Naive thymus-derived CD8-positive, alpha-beta T cell (primary cell): ENCODE measurements around the gene ZNF654. TPM values are rescaled to one million over a fixed set of nuclear protein-coding genes. Genes with fewer than 3 reads are reported as not detected.
"Not testable (repeated sequence)": the region's sequence is repeated elsewhere in the genome, so short reads cannot be mapped to it uniquely, and the experiment has no call there.

Source experiments
- ATAC-seq, 2 donors: fragments of 150-1000 bp; cut with Tn5 transposase in 1 of 2; sonication (Bioruptor Pico), chemical (Tn5 transposase) in 1 of 2; 1 replicate in 1 of 2; 2 replicates in 1 of 2; pipeline ENCODE4 v1.10.0; 2021; ENCODE audit warnings: mild to moderate bottlenecking in 2 of 2, moderate library complexity in 2 of 2
- POLR2A ChIA-PET: fragments of 350-600 bp; sonication (Branson Sonifier 250); formaldehyde crosslinking; loops from one replicate; lab custom pipeline; 2021; ENCODE audit warnings: antibody characterized with exemption; lab: Charles Lee
- DNase-seq, 10 donors: peaks; one replicate each; pipeline versions ENCODE4 v3.0.0 to v3.0.0-alpha.2; 2020 to 2022
- H3K27ac Mint-ChIP-seq, 10 donors: one replicate each; pipeline ENCODE4 v1.8.0; 2020 to 2022; ENCODE audit warnings: mild to moderate bottlenecking in 10 of 10, mixed read lengths in 10 of 10, moderate library complexity in 4 of 10, inconsistent platforms in 1 of 10
- H3K27me3 Mint-ChIP-seq, 5 donors: one replicate each; pipeline ENCODE4 v1.8.0; 2021 to 2022; ENCODE audit warnings: mixed read lengths in 5 of 5
- H3K36me3 Mint-ChIP-seq, 3 donors: one replicate each; pipeline ENCODE4 v1.8.0; 2020 to 2022; ENCODE audit warnings: mixed read lengths in 3 of 3, mild to moderate bottlenecking in 2 of 3, inconsistent platforms in 1 of 3
- H3K4me1 Mint-ChIP-seq, 4 donors: one replicate each; pipeline ENCODE4 v1.8.0; 2021 to 2022; ENCODE audit warnings: mixed read lengths in 4 of 4
- H3K4me3 Mint-ChIP-seq, 10 donors: one replicate each; pipeline ENCODE4 v1.8.0; 2020 to 2022; ENCODE audit warnings: mild to moderate bottlenecking in 10 of 10, mixed read lengths in 10 of 10, moderate library complexity in 6 of 10, inconsistent platforms in 1 of 10
- H3K9me3 Mint-ChIP-seq, 9 donors: one replicate each; pipeline ENCODE4 v1.8.0; 2020 to 2022; ENCODE audit warnings: mixed read lengths in 9 of 9, mild to moderate bottlenecking in 3 of 9, inconsistent platforms in 1 of 9, moderate library complexity in 1 of 9
- polyA plus RNA-seq, 3 donors: library from polyadenylated mRNA; unstranded; fragments of 300-500 nt; fragmentation: Illumina TruSeq; gene quantifications; one replicate each; pipeline ENCODE4 v1.2.3, GENCODE V29; 2021
- total RNA-seq, 8 experiments: library from RNA in 2 of 8; stranded (reverse) in 2 of 8; gene quantifications; one replicate each; pipeline ENCODE4 v1.2.3 and lab custom pipeline; 2021 to 2026

The ZNF654 gene
- total and polyA plus RNA-seq, 5 experiments from 2014 or later = 11.1 to 24.7 (median 13.9) TPM

DNA sequence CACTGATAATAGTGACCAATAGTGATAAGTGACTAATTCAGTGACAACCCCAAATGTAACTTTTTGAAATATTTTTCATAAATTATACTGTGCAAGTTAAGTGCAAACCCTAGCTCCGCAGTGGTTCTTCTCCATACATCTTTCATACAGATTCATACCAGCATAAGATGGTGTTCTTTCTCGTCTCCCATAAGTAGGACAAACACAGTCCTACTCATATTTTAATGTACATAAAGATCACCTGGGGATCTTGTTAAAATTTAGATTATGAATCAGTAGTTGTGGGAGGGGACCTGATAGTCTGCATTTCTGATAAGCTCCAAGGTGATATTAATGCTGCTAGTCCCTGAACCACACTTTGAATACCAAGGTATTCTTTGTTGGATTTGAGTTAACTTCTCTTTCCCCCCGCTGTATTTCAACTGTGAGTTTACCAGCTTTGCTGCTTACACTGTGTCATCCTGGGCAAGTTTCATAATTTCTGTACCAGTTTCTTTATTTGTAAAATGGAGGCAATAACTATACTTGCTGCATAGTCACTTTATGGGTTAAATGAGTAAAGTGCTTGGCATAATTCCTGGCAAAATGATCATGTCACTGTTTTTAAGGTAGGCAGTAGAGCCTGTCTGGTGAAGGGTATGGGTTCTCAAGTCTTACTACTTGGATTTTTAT is 56.0 kb downstream of the ZNF654 start:
- H3K27ac Mint-ChIP-seq = no peak overlapping the region
- no peak for ATAC-seq
- POLR2A ChIA-PET = no interaction called here
- peaks cover 10 to 17% (median 14%) of the 10 kb centered on the region in 4 donors for H3K4me1 Mint-ChIP-seq
- no peaks in the 10 kb centered on the region for H3K27me3 Mint-ChIP-seq
- no peak for DNase-seq
- H3K36me3 Mint-ChIP-seq = peaks cover 0 to 47% (median 26%) of the 10 kb centered on the region in 3 donors
- H3K9me3 Mint-ChIP-seq = no peaks in the 10 kb centered on the region
- no peak overlapping the region for H3K4me3 Mint-ChIP-seq

DNA sequence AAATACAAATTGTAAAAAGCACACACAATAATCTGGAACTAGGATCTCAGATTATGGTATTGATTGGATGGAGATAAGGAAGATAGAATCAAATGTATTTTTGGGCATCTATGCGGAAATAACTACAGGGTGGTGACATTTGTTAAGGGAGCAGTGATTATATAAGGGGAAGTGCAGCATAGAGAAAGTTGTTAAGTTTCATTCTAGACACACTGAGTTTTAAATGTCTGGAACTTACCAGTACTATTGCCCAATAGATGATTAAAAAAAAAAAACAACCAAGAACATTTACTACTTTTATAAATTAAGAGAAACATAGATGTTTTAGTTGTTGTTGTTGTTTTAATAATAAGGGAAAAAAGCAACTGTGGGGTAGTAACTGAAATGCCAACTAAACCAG is 58.6 kb downstream of the ZNF654 start:
- POLR2A ChIA-PET = no interaction called here
- DNase-seq (no peak), ATAC-seq (no peak)
- H3K4me1 Mint-ChIP-seq = peaks cover 14 to 20% (median 16%) of the 10 kb centered on the region in 4 donors
- no peak overlapping the region for H3K4me3 Mint-ChIP-seq
- peak overlapping the region in 1 of 10 donors; percentile 26 for H3K27ac Mint-ChIP-seq
- H3K27me3 Mint-ChIP-seq = no peaks in the 10 kb centered on the region
- H3K36me3 Mint-ChIP-seq = peaks cover 4 to 56% (median 26%) of the 10 kb centered on the region in 3 donors
- no peaks in the 10 kb centered on the region for H3K9me3 Mint-ChIP-seq

- Mint-ChIP-seq H3K36me3 (peaks cover 4 to 53% (median 26%) of the 10 kb centered on the region in 3 donors), H3K4me1 (peaks cover 11 to 20% (median 14%) of the 10 kb centered on the region in 4 donors)
- ATAC-seq, H3K27ac Mint-ChIP-seq, H3K9me3 Mint-ChIP-seq, H3K27me3 Mint-ChIP-seq, H3K4me3 Mint-ChIP-seq, DNase-seq, POLR2A ChIA-PET: not testable (repeated sequence)
Observed at GRCh38 chr3:88118603-88119002, 59.5 kb downstream of the ZNF654 start.

GRCh38 chr3:88123526-88123925 is 64.5 kb downstream of the ZNF654 start:
- POLR2A ChIA-PET = no interaction called here
- H3K4me1 Mint-ChIP-seq = peaks cover 6 to 12% (median 8%) of the 10 kb centered on the region in 4 donors
- peaks cover 0 to 29% (median 4%) of the 10 kb centered on the region in 3 donors for H3K36me3 Mint-ChIP-seq
- H3K4me3 Mint-ChIP-seq = no peak overlapping the region
- H3K27ac Mint-ChIP-seq = peak overlapping the region in 1 of 10 donors; percentile 14
- DNase-seq (no peak), ATAC-seq (no peak)
- H3K9me3 Mint-ChIP-seq = no peaks in the 10 kb centered on the region
- no peaks in the 10 kb centered on the region for H3K27me3 Mint-ChIP-seq

DNA sequence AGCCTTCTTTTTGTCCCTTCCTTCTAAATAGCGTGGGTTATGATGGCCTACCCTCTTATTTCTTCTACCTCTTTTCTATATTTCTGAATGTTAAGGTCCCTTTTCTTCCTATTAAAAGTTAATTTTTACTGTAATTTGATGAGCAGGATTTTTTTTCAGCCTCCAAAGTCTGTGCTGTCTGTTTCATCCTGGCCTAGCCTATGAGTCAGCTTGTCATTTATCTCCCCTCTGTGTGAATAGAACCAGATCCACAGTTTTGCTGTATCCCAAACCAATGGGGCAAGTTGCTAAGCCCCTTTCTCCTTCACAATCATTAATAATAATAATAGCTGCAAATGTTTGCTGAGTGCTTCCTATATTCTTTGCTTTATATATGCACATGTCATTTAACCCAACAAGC is 72.6 kb downstream of the ZNF654 start:
- H3K9me3 Mint-ChIP-seq = no peaks in the 10 kb centered on the region
- ATAC-seq (no peak), DNase-seq (no peak)
- no peaks in the 10 kb centered on the region for H3K27me3 Mint-ChIP-seq
- H3K4me1 Mint-ChIP-seq = peaks cover 0 to 4% (median under 1%) of the 10 kb centered on the region in 4 donors
- POLR2A ChIA-PET = interaction anchor here (1.1 kb wide), 1 partner anchor 18 kb away, joined by 3 read pairs; the partner anchor contains the start of gene C3orf38
- H3K4me3 Mint-ChIP-seq = no peak overlapping the region
- peak overlapping the region in 3 of 10 donors; percentile 22 to 46 (median 28) for H3K27ac Mint-ChIP-seq
- H3K36me3 Mint-ChIP-seq = peaks cover 0 to 63% (median 5%) of the 10 kb centered on the region in 3 donors

DNA sequence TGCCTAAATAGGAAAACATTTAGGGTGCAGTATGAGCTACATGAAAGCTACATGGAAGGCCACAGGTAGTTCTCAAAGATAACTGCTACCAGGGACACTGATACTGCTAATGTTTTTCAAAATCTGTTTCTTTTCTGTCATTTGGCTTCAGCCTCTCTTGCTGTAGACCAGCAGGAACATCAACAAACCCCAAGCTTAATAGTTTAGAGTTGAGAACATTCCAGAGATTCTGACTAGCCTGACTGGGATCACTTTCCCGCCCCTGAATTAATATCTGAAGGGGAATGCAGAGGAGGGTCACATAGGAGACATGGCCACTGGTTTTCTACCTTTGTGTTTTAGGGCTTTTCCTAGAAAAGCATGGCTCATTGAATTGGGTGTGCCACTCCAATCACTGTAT is 73.8 kb downstream of the ZNF654 start:
- no peak for ATAC-seq
- DNase-seq = no peak
- H3K36me3 Mint-ChIP-seq = peaks cover 0 to 62% (median 5%) of the 10 kb centered on the region in 3 donors
- no peaks in the 10 kb centered on the region for H3K4me1 Mint-ChIP-seq
- POLR2A ChIA-PET = no interaction called here
- H3K27ac Mint-ChIP-seq = peak overlapping the region in 1 of 10 donors; percentile 47
- H3K4me3 Mint-ChIP-seq = no peak overlapping the region
- H3K27me3 Mint-ChIP-seq = no peaks in the 10 kb centered on the region
- no peaks in the 10 kb centered on the region for H3K9me3 Mint-ChIP-seq

DNA sequence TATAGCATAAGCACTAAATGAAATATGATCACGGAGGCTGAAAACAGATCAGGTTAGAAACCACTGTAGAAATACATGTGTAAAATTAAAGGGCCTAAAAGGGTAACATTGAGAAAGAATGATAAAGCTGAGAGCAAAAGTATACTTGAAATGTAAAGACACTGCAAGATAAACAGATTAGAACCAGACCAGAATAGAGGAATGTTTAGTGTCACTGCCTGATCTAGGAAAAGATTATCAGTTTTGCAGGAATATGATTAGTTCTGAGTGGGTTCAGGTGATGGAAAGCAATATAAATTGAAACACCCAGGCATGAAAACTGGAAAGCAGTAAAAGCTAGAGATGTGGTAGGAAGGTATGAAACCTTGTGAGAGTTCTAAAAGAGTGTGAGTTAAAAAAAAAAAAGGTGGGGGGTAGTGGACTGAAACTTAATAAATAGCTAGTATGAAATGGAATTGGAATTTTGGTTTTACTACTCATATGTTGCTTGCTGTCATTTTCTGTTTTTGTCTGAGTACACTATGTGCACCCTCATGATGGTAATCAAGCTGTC is 74.7 kb downstream of the ZNF654 start:
- H3K27me3 Mint-ChIP-seq = no peaks in the 10 kb centered on the region
- H3K36me3 Mint-ChIP-seq = peaks cover 0 to 66% (median 7%) of the 10 kb centered on the region in 3 donors
- H3K4me3 Mint-ChIP-seq = no peak overlapping the region
- POLR2A ChIA-PET = no interaction called here
- H3K27ac Mint-ChIP-seq = peak overlapping the region in 1 of 10 donors; percentile 47
- ATAC-seq (no peak), DNase-seq (no peak)
- no peaks in the 10 kb centered on the region for H3K9me3 Mint-ChIP-seq
- no peaks in the 10 kb centered on the region for H3K4me1 Mint-ChIP-seq

DNA sequence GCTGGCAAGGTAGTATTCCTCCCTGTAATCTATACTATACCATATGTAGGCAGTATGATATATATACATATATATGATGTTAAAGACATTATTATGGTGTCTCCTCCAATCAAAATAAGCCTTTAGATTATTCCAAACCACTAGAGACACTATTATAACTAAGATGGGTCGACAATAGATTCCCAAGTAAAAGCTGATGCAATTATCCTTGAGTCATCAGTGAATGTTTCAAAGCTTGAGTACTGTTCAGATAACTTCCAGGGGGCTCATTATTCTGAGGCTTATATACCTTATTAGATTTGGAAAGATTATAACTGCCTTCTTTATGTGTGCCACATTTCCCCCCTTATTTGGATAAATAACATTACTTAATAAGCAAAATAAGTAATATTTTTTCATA is 78.8 kb downstream of the ZNF654 start:
- Mint-ChIP-seq H3K4me1 (peaks cover 0 to 2% (median 0%) of the 10 kb centered on the region in 4 donors), H3K4me3 (no peak overlapping the region), H3K27me3 (no peaks in the 10 kb centered on the region), H3K27ac (no peak overlapping the region), H3K36me3 (peaks cover 0 to 66% (median 10%) of the 10 kb centered on the region in 3 donors), H3K9me3 (no peaks in the 10 kb centered on the region)
- ATAC-seq (no peak), DNase-seq (no peak)
- POLR2A ChIA-PET = no interaction called here

DNA sequence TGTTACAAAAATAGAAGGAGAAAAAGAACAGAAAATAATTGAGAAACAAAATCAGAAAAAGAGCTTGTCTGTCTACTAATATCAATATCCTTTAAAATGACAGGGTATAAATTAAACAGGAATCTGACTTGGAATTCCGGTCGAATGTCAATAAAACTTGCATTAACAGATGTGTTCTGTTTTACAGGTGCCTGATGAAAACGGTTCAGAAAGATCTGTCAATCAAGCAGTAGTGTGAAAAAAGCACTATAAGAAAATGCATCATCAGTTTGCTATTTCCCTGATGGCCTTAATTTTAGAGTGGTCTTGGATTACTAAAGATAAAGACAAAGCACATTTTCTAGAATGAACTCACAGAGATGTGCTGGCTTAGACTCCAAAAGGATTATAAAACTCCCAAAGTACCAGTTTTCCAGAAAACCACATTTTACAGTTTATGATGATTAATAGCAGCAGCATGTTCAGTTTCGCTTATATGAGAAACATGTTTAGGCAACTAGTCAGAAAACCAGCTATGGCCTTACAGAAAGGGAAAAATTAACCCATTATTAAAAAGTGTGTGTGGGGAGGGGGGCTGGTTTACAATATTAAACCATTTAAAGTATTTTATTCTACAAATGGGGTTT is 82.5 kb downstream of the ZNF654 start:
- H3K4me1 Mint-ChIP-seq = peaks cover 0 to 2% (median 0%) of the 10 kb centered on the region in 4 donors
- POLR2A ChIA-PET = no interaction called here
- peak overlapping the region in 1 of 10 donors; percentile 64 for H3K27ac Mint-ChIP-seq
- H3K36me3 Mint-ChIP-seq = peaks cover 0 to 42% (median 8%) of the 10 kb centered on the region in 3 donors
- DNase-seq (no peak), ATAC-seq (no peak)
- no peaks in the 10 kb centered on the region for H3K9me3 Mint-ChIP-seq
- H3K27me3 Mint-ChIP-seq = no peaks in the 10 kb centered on the region
- H3K4me3 Mint-ChIP-seq = no peak overlapping the region

- POLR2A ChIA-PET = no interaction called here
Observed at GRCh38 chr3:88142094-88142624, 83.1 kb downstream of the ZNF654 start.

GRCh38 chr3:88147261-88147660 is 88.2 kb downstream of the ZNF654 start:
- no peaks in the 10 kb centered on the region for H3K9me3 Mint-ChIP-seq
- POLR2A ChIA-PET = interaction anchor here (4.6 kb wide), 1 partner anchor 88 kb away, joined by 68 read pairs; the partner anchor contains the start of genes CGGBP1 and ZNF654
- ATAC-seq (no peak), DNase-seq (no peak)
- H3K36me3 Mint-ChIP-seq = peaks cover 0 to 2% (median 0%) of the 10 kb centered on the region in 3 donors
- peaks cover 17 to 32% (median 23%) of the 10 kb centered on the region in 4 donors for H3K4me1 Mint-ChIP-seq
- H3K27me3 Mint-ChIP-seq = no peaks in the 10 kb centered on the region
- peak overlapping the region in 5 of 10 donors; percentile 10 to 64 (median 50) for H3K4me3 Mint-ChIP-seq
- peak overlapping the region in 1 of 10 donors; percentile 48 for H3K27ac Mint-ChIP-seq

More at GRCh38 chr3:88142094-88142624, 83.1 kb downstream of the ZNF654 start:
- Mint-ChIP-seq H3K4me3 (no peak overlapping the region), H3K36me3 (peaks cover 0 to 36% (median 8%) of the 10 kb centered on the region in 3 donors), H3K27ac (peak overlapping the region in 1 of 10 donors; percentile 10), H3K27me3 (no peaks in the 10 kb centered on the region), H3K9me3 (no peaks in the 10 kb centered on the region), H3K4me1 (peaks cover 0 to 6% (median under 1%) of the 10 kb centered on the region in 4 donors)
- DNase-seq (no peak), ATAC-seq (no peak)

GRCh38 chr3:88148651-88149050 is 89.6 kb downstream of the ZNF654 start:
- Mint-ChIP-seq H3K27ac (peak overlapping the region; percentile 88 to 97 (median 95)), H3K4me1 (peaks cover 22 to 45% (median 35%) of the 10 kb centered on the region in 4 donors), H3K36me3 (peaks cover 0 to 6% (median 0%) of the 10 kb centered on the region in 3 donors), H3K9me3 (no peaks in the 10 kb centered on the region), H3K27me3 (no peaks in the 10 kb centered on the region), H3K4me3 (peak overlapping the region; percentile 92 to 100 (median 96))
- DNase-seq = no peak
- POLR2A ChIA-PET = interaction anchor here (0.8 to 4.6 kb wide), 5 partner anchors 12 to 921 kb away, joined by 4 to 68 read pairs (median 11); partner anchors contain the start of genes CGGBP1, CHMP2B and ZNF654
- ATAC-seq = no peak
